ENCODE data around the gene AGBL5.

Gene AGBL5

DNA sequence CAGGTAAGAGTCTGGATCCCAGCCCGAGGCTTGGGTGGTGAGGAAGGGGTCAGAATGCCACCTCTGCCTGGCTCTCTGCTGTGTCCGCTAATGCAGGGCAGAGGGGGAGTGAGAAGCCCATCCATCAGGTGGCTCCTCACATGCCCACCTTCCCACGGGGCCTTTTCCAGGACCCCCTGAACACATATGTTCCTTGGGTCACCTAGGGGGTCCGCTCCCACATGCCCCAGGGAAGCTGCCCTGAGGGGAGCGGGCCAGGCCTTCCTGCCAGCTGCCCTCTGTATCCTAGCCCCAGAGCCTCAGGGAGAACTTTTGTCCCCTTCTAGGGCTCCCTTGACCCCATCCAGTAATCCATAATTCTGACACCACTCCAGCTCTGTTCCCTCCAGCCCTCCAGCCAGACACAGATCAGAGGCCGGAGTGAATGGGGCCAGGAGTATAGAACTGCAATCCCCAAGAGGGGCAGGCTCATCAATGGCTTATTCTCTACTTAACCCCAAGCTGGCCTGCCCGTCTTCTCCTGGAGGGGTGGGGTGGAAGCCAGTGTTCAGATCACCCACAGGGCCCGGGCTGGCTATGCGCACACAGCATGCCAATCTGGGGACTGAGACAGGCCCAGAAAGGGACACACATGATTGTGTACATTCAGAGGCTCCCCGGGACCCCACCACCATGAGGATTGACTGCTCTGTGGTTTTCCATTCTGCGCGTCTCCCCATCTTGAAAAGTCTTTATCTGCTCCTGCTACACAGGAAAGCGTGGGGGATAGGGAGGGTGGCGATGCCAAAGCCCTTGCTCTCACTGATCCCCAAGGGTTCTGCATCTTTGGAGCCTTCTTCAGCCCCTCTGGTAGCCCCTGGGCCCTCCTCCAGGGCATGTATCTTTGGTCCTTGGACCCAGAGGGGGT, 28.0 kb downstream of the AGBL5 start:
- DNase-seq: no peak

DNA sequence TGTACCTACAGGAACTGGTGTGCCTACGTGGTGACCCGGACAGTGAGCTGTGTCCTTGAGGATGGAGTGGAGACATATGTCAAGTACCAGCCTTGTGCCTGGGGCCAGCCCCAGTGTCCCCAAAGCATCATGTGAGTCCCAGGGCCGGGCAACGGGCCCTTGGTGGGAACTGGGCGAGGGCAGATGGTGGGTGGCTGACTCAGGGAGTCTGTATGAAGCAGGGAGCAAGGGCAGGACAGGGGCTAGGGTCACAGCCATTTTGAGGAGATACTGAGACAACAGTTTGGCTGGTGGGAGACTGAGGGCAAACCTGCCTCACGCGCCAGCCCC, 28.6 kb downstream of the AGBL5 start:
- no peak for DNase-seq

DNA sequence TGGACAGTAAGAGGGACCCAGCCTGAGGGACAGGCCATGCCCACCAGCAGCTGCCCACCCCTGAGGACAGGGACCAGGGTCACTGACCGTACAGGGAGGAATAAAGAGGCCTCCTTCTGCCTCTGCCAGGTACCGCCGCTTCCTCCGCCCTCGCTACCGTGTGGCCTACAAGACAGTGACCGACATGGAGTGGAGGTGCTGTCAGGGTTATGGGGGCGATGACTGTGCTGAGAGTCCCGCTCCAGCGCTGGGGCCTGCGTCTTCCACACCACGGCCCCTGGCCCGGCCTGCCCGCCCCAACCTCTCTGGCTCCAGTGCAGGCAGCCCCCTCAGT, 29.1 kb downstream of the AGBL5 start:
- DNase-seq: no peak

DNA sequence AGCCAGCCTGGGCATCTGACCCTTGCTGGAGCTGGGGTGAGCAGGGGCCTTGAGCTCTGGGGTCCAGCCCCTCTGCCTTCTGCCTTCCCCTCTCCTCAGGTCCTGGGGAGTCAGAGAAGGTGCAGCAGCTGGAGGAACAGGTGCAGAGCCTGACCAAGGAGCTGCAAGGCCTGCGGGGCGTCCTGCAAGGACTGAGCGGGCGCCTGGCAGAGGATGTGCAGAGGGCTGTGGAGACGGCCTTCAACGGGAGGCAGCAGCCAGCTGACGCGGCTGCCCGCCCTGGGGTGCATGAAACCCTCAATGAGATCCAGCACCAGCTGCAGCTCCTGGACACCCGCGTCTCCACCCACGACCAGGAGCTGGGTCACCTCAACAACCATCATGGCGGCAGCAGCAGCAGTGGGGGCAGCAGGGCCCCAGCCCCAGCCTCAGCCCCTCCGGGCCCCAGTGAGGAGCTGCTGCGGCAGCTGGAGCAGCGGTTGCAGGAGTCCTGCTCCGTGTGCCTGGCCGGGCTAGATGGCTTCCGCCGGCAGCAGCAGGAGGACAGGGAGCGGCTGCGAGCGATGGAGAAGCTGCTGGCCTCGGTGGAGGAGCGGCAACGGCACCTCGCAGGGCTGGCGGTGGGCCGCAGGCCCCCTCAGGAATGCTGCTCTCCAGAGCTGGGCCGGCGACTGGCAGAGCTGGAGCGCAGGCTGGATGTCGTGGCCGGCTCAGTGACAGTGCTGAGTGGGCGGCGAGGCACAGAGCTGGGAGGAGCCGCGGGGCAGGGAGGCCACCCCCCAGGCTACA, 30.7 kb downstream of the AGBL5 start:
- DNase-seq: no peak

DNA sequence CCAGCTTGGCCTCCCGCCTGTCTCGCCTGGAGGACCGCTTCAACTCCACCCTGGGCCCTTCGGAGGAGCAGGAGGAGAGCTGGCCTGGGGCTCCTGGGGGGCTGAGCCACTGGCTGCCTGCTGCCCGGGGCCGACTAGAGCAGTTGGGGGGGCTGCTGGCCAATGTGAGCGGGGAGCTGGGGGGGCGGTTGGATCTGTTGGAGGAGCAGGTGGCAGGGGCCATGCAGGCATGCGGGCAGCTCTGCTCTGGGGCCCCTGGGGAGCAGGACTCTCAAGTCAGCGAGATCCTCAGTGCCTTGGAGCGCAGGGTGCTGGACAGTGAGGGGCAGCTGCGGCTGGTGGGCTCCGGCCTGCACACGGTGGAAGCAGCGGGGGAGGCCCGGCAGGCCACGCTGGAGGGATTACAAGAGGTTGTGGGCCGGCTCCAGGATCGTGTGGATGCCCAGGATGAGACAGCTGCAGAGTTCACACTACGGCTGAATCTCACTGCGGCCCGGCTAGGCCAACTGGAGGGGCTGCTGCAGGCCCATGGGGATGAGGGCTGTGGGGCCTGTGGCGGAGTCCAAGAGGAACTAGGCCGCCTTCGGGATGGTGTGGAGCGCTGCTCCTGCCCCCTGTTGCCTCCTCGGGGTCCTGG, 31.4 kb downstream of the AGBL5 start:
- no peak for DNase-seq

DNA sequence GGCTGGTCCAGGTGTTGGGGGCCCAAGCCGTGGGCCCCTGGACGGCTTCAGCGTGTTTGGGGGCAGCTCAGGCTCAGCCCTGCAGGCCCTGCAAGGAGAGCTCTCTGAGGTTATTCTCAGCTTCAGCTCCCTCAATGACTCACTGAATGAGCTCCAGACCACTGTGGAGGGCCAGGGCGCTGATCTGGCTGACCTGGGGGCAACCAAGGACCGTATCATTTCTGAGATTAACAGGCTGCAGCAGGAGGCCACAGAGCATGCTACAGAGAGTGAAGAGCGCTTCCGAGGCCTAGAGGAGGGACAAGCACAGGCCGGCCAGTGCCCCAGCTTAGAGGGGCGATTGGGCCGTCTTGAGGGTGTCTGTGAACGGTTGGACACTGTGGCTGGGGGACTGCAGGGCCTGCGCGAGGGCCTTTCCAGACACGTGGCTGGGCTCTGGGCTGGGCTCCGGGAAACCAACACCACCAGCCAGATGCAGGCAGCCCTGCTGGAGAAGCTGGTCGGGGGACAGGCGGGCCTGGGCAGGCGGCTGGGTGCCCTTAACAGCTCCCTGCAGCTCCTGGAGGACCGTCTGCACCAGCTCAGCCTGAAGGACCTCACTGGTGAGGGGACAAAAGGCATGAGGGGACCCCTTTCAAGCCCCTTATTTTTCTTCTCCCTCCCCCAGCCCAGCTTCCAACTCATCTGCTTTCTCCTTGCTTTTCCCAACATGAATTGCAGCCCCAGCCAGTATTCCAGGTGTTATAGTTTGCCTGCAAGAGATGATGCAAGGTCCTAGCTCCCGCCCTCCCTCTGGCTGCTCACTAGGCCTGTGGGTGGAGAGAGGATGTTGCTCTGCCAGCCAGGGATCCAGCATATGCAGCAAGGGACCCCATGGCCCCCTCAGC, 32.2 kb downstream of the AGBL5 start:
- no peak for DNase-seq

DNA sequence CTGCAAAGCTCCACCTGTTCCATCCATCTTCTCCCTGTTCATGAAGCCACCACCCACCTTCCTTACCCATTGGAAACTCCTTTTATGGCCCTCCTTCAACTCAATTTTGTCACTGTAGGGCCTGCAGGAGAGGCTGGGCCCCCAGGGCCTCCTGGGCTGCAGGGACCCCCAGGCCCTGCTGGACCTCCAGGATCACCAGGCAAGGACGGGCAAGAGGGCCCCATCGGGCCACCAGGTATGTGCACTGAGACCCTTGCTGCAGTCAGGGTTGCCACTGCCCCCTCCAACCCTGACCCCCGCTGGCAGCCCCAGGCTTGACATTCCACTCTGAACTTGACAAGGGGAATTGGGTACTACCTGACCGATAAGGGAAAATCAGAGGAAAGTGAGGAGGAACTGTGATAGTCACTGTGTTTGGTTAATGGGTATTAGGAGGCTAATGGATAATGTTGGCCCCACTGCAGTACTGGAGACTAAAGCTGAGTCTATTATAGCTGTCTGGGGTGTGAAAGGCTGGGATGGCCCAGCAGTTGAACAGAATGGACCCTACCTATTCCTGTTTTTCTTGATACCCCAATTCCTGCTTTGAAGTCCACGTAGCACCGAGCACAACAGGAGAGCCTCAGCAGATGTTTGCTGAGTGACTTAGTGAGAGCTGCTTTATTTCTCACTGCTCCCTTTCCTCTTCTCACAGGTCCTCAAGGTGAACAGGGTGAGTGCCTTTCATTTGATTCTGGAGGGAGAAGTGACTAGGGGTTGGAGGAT, 33.0 kb downstream of the AGBL5 start:
- no peak for DNase-seq

DNA sequence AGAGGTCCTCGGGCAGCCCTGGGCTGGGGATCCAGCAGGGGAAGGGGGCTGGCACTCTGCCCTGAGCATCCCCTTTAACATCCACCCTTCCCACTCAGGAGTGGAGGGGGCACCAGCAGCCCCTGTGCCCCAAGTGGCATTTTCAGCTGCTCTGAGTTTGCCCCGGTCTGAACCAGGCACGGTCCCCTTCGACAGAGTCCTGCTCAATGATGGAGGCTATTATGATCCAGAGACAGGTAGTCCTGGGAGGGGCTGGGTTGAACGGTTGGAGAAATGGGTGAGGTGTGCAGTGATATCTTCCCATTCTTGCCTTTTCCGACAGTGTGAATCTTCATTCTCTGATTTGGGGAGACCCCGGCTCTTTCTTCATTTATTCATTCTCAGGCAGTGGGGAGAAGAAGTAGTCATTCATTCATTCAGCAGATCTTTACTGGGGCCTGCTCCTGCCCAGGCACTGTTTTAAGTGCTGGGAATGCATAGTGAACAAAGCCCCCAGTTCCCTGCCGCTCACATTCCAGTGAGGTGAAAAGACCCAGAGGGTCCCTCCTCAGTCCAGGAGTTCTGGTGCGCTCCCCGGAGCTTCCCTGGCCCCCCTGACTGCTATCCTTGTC, 33.7 kb downstream of the AGBL5 start:
- no peak for DNase-seq

DNA sequence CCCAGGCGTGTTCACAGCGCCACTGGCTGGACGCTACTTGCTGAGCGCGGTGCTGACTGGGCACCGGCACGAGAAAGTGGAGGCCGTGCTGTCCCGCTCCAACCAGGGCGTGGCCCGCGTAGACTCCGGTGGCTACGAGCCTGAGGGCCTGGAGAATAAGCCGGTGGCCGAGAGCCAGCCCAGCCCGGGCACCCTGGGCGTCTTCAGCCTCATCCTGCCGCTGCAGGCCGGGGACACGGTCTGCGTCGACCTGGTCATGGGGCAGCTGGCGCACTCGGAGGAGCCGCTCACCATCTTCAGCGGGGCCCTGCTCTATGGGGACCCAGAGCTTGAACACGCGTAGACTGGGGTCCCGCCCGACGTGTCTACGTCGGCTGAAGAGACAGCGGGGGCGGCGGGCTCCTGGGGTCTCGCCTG, 34.2 kb downstream of the AGBL5 start:
- peak; percentile 6 for DNase-seq

DNA sequence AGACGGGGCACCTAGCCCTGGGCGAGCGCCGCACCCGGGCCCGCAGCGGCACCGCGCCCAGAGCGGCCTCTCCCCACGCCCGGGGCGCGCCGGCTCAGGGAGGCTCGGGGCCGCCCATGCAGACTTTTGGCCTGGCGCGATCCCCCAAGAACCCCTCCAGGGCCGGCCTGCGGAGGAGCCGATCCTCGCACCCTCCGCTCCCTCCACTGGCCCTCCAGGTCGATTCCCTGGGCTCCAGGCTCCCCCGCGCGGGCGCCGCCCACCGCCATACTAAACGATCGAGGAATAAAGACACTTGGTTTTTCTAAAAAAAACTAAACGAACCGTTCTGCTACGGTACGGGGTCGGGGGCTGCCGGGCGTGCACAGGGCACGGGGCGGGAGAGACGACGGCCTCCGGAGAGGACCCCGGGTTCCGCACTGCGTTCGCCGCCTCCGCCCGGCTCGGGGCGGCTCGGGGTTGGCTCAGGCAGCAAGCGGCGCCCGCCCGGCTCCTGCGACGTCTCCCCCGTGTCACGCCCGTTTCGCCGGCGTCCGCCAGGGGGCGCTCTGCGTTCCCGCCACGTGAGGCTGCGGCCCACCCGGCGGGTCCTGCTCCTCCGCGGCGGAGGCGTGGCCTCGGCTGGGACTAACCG, 34.7 kb downstream of the AGBL5 start:
- peak; percentile 91 for DNase-seq

DNA sequence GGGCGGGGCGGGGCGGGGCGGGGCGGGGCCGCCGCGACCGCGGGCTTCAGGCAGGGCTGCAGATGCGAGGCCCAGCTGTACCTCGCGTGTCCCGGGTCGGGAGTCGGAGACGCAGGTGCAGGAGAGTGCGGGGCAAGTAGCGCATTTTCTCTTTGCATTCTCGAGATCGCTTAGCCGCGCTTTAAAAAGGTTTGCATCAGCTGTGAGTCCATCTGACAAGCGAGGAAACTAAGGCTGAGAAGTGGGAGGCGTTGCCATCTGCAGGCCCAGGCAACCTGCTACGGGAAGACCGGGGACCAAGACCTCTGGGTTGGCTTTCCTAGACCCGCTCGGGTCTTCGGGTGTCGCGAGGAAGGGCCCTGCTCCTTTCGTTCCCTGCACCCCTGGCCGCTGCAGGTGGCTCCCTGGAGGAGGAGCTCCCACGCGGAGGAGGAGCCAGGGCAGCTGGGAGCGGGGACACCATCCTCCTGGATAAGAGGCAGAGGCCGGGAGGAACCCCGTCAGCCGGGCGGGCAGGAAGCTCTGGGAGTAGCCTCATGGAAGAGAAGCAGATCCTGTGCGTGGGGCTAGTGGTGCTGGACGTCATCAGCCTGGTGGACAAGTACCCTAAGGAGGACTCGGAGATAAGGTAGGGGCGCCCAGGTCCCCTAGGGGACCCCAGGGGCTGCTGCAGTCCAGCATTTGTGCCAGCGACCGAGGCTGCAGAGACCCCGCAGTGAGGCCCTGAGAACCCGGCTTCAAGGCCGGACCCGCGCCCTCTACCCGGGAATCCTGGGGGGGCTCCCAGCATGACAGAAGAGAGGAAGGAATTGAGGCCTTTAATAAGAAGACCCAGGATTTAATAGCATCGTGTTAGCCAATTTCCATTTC, 35.5 kb downstream of the AGBL5 start, which contains the start of gene KHK:
Gene KHK (plus strand): TSS at position 49 of the 870 bp plus-strand sequence. CDS start 488 bp downstream, at position 537.
- peak; percentile 59 for DNase-seq

DNA sequence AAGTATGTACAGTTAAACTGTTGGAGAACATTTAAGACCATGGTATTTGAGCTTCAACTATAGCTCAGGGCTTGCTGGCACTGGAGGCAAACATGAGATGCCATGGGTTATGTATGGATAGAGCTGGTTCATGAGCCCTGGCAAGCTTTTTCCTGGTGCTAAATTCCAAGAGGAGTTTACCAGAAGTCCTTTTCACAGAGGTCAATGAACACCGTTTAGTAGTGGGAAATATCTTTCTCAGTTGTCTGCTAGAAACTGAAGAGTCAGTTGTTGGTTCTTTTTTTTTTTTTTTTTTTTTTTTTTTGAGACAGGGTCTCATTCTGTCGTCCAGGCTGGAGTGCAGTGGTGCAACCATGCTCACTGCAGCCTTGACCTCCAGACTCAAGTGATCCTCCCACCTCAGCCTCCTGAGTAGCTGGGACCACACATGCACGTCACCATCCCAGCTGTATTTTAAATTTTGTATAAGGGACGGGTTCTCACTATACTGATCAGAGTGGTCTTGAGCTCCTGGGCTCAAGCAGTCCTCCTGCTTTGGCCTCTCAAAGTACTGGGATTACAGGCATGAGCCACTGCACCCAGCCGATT, 36.4 kb downstream of the AGBL5 start:
- DNase-seq: no peak

DNA sequence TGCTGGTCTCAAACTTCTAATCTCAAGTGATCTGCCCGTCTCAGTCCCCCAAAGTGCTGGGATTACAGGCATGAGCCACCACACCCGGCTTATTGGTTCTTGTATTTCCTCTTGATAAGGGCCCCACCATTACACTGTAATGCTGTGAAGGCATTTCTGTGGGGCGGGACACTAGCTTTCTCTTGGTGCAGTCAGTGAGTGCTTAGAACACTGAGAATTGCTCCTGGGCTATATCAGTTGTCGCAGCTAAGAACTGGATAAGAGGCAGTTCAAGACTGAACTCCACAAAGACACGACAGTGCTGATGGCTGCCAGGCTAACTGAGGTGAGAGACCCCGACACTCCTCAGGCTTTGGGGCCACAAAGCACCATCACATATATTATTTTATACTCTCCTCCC, 37.2 kb downstream of the AGBL5 start:
- no peak for DNase-seq

DNA sequence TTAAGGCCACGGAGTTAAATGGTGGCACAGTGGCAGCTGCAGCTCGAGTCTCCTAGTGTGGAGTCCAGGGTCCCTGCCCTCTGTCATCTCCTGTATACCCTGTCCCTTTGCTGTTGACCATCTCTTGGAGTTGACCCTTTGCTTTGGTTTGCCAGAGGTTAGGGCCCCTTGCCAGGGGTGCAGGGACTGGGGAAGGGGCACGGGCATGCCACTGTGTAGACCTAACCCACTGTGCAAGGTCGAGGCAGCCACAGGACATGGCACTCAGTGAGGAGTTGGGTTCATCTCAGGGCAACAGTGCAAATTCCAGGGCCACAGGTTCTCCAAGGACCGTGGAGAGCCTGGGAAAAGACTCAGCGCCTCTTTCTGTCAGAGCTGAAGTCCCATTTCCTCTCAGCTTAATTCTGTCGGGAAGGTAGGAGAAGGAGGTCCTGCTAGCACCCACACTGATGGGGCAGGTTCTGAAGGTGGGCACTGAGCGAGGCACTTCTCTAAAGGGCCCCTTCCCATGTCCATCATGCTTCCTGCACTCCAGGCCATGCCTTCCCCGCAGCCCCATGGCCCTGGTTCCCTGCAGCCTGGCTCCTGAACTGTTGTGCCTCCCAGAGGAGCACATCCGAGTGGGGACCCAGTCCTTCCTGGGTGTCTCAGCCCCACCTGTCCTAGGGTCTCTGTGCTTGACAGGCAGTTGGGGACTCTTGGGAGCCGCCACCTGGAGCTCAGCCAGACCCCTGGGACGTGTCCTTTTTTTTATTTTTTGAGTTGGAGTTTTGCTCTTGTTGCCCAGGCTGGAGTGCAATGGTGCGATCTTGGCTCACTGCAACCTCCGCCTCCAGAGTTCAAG, 37.9 kb downstream of the AGBL5 start:
- no peak for DNase-seq

DNA sequence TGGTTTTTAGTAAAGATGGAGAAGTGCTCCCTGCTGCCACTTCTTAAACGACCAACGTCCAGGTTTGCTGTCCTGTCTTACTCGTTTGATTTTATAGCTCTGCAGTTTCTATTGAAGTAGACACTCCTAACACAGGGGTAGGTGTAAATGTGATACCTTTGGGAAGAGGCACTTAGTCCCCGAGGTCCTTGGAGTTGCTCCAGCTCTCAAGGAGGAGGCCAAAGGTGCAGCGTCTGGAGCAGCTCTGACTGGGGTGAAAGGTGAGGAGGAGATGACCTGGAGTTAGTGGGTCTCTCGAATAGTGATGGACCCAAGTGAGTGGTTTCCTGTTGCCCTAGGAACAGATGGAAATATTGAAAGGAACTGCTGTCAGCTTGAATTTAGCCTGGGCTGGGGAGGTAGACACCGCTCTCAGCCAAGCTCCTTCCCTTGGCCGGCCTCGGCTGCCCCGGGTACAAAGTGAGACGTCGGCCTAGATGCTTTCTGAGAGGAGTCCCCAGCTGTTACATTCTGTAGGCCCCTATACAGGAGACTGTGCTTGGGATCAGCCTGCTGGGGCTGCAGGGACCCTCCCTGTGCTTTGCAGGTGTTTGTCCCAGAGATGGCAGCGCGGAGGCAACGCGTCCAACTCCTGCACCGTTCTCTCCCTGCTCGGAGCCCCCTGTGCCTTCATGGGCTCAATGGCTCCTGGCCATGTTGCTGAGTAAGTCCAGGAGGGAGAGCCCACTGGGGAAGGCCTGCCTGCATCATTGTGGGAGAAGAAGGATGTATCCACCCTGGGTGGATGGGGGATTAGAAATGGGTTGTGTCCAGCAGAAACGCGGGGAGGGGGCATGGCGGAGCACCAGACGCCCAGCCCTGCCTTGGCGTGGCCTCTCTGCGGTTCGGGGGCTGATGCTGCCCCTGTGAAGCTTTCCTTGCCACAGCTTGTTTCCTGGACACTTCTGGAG, 40.6 kb downstream of the AGBL5 start:
- DNase-seq: no peak

DNA sequence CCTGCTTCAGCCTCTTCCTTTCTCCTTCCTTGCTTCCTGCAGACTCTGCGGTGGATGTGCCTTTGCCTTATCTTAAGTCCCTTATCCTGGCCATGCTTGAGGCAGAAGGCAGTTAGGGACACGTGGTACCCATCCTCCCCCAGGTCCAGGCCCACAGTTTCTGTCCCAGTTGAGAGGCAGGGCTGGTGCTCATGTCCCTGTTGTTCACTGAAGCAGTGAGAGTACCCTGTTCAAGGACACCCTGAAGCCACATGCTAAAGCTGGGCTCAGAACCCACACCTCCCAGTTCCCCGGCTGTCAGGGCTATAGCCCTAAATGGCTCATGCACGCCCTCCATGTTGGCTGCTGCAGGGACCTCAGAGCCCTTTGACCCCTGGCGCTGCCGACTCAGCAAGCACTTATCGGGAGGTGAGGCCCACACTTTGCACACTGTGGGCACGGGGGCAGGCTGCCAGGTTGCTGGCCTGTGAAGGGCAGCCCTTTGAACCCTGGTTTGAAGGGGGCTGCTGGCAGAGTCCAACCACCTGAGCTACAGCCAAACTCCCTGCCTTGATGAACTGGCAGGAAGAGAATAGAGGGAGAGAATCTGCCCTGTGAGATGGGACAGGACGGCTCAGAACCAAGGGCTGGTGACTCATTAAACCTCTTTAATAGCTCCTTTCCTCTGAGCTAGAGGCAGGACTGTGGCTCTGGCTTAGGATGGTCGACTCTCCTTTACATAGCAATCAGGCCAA, 41.4 kb downstream of the AGBL5 start:
- no peak for DNase-seq
